Measurements from ENCODE around the gene DRC3. TPM values are rescaled to one million over a fixed set of nuclear protein-coding genes. Genes with fewer than 3 reads are reported as not detected.

The DRC3 gene
- total RNA-seq, 1 donor from 2014 or later: 0.43 TPM

GRCh38 chr17:18040261-18040858, 67.7 kb downstream of the DRC3 start:
- Histone ChIP-seq H3K79me2 (ENCODE audit: insufficient read depth, low read length) (peaks cover 35% of the 10 kb centered on the region), H3K9ac (ENCODE audit: low read length) (peak overlapping the region; percentile 84), H3K36me3 (ENCODE audit: insufficient read depth, low read length) (no peaks in the 10 kb centered on the region), H3K9me3 (ENCODE audit: insufficient read depth, low read depth, low read length) (no peaks in the 10 kb centered on the region), H3K4me1 (ENCODE audit: insufficient read depth, low read length) (peaks cover 15% of the 10 kb centered on the region), H3K4me3 (ENCODE audit: insufficient read depth, low read depth, low read length) (peak overlapping the region; percentile 95), H2AFZ (ENCODE audit: low read depth, low read length) (peak overlapping the region; percentile 94), H3K4me2 (ENCODE audit: low read length) (peak overlapping the region; percentile 93), H4K20me1 (ENCODE audit: insufficient read depth, low read length) (peaks cover 27% of the 10 kb centered on the region), H3K27ac (ENCODE audit: low read depth, low read length) (no peak overlapping the region), H3K27me3 (ENCODE audit: insufficient read depth, low read length) (no peaks in the 10 kb centered on the region)
- peaks cover 2% of the 10 kb centered on the region for H3K36me3 Mint-ChIP-seq (ENCODE audit: low read depth, unreplicated experiment)
- DNase-seq (ENCODE audit: low read depth) (no peak), FAIRE-seq (no peak)
- H3K4me1 Mint-ChIP-seq (ENCODE audit: low read depth, unreplicated experiment): peaks cover 22% of the 10 kb centered on the region
- no peak for TF ChIP-seq EZH2 (IDR thresholded peaks at IDR 0.05; ENCODE audit: insufficient read depth, low read length)
- TF ChIP-seq, protein P1, sequence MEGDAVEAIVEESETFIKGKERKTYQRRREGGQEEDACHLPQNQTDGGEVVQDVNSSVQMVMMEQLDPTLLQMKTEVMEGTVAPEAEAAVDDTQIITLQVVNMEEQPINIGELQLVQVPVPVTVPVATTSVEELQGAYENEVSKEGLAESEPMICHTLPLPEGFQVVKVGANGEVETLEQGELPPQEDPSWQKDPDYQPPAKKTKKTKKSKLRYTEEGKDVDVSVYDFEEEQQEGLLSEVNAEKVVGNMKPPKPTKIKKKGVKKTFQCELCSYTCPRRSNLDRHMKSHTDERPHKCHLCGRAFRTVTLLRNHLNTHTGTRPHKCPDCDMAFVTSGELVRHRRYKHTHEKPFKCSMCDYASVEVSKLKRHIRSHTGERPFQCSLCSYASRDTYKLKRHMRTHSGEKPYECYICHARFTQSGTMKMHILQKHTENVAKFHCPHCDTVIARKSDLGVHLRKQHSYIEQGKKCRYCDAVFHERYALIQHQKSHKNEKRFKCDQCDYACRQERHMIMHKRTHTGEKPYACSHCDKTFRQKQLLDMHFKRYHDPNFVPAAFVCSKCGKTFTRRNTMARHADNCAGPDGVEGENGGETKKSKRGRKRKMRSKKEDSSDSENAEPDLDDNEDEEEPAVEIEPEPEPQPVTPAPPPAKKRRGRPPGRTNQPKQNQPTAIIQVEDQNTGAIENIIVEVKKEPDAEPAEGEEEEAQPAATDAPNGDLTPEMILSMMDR (IDR thresholded peaks at IDR 0.05; ENCODE audit: insufficient read depth, low read depth, low read length): no peak
- no peaks in the 10 kb centered on the region for H3K9me3 Mint-ChIP-seq (ENCODE audit: unreplicated experiment)
- peak overlapping the region; percentile 81 for H3K27ac Mint-ChIP-seq (ENCODE audit: unreplicated experiment)
- H3K27me3 Mint-ChIP-seq (ENCODE audit: low read depth, unreplicated experiment): no peaks in the 10 kb centered on the region
- H3K4me3 Mint-ChIP-seq (ENCODE audit: unreplicated experiment): peak overlapping the region; percentile 93

- Histone ChIP-seq H3K4me2 (ENCODE audit: low read length) (no peak overlapping the region), H2AFZ (ENCODE audit: low read depth, low read length) (no peak overlapping the region), H3K27me3 (ENCODE audit: insufficient read depth, low read length) (no peaks in the 10 kb centered on the region), H3K27ac (ENCODE audit: low read depth, low read length) (no peak overlapping the region), H4K20me1 (ENCODE audit: insufficient read depth, low read length) (peaks cover 27% of the 10 kb centered on the region), H3K9ac (ENCODE audit: low read length) (no peak overlapping the region), H3K4me3 (ENCODE audit: insufficient read depth, low read depth, low read length) (no peak overlapping the region), H3K9me3 (ENCODE audit: insufficient read depth, low read depth, low read length) (no peaks in the 10 kb centered on the region), H3K36me3 (ENCODE audit: insufficient read depth, low read length) (peaks cover 2% of the 10 kb centered on the region), H3K79me2 (ENCODE audit: insufficient read depth, low read length) (peaks cover 35% of the 10 kb centered on the region), H3K4me1 (ENCODE audit: insufficient read depth, low read length) (peaks cover 15% of the 10 kb centered on the region)
- FAIRE-seq: no peak
- peak; percentile 20 for DNase-seq (ENCODE audit: low read depth)
- H3K4me1 Mint-ChIP-seq (ENCODE audit: low read depth, unreplicated experiment): peaks cover 22% of the 10 kb centered on the region
- H3K27ac Mint-ChIP-seq (ENCODE audit: unreplicated experiment): no peak overlapping the region
- no peaks in the 10 kb centered on the region for H3K27me3 Mint-ChIP-seq (ENCODE audit: low read depth, unreplicated experiment)
- TF ChIP-seq, protein P1 (IDR thresholded peaks at IDR 0.05; ENCODE audit: insufficient read depth, low read depth, low read length): no peak
- no peak for TF ChIP-seq EZH2 (IDR thresholded peaks at IDR 0.05; ENCODE audit: insufficient read depth, low read length)
- H3K36me3 Mint-ChIP-seq (ENCODE audit: low read depth, unreplicated experiment): peaks cover 2% of the 10 kb centered on the region
- no peak overlapping the region for H3K4me3 Mint-ChIP-seq (ENCODE audit: unreplicated experiment)
- H3K9me3 Mint-ChIP-seq (ENCODE audit: unreplicated experiment): no peaks in the 10 kb centered on the region
Observed at GRCh38 chr17:18041776-18042175, 69.1 kb downstream of the DRC3 start.

- H3K4me3 Mint-ChIP-seq (ENCODE audit: unreplicated experiment): no peak overlapping the region
- FAIRE-seq: no peak
- no peak overlapping the region for H3K27ac ChIP-seq (ENCODE audit: low read depth, low read length)
- H3K4me1 Mint-ChIP-seq (ENCODE audit: low read depth, unreplicated experiment): peaks cover 19% of the 10 kb centered on the region
- DNase-seq (ENCODE audit: low read depth): no peak
- H3K9me3 ChIP-seq (ENCODE audit: insufficient read depth, low read depth, low read length): no peaks in the 10 kb centered on the region
- H3K4me3 ChIP-seq (ENCODE audit: insufficient read depth, low read depth, low read length): no peak overlapping the region
- no peak overlapping the region for H3K9ac ChIP-seq (ENCODE audit: low read length)
- TF ChIP-seq, protein P1 (IDR thresholded peaks at IDR 0.05; ENCODE audit: insufficient read depth, low read depth, low read length): no peak
- no peak for TF ChIP-seq EZH2 (IDR thresholded peaks at IDR 0.05; ENCODE audit: insufficient read depth, low read length)
- H2AFZ ChIP-seq (ENCODE audit: low read depth, low read length): no peak overlapping the region
- H3K36me3 Mint-ChIP-seq (ENCODE audit: low read depth, unreplicated experiment): peaks cover 3% of the 10 kb centered on the region
- peaks cover 26% of the 10 kb centered on the region for H4K20me1 ChIP-seq (ENCODE audit: insufficient read depth, low read length)
- no peaks in the 10 kb centered on the region for H3K27me3 ChIP-seq (ENCODE audit: insufficient read depth, low read length)
- no peaks in the 10 kb centered on the region for H3K9me3 Mint-ChIP-seq (ENCODE audit: unreplicated experiment)
- no peaks in the 10 kb centered on the region for H3K27me3 Mint-ChIP-seq (ENCODE audit: low read depth, unreplicated experiment)
- peaks cover 7% of the 10 kb centered on the region for H3K36me3 ChIP-seq (ENCODE audit: insufficient read depth, low read length)
- peaks cover 28% of the 10 kb centered on the region for H3K79me2 ChIP-seq (ENCODE audit: insufficient read depth, low read length)
- H3K4me2 ChIP-seq (ENCODE audit: low read length): no peak overlapping the region
- peaks cover 15% of the 10 kb centered on the region for H3K4me1 ChIP-seq (ENCODE audit: insufficient read depth, low read length)
- H3K27ac Mint-ChIP-seq (ENCODE audit: unreplicated experiment): no peak overlapping the region
Observed at GRCh38 chr17:18042983-18043382, 70.3 kb downstream of the DRC3 start.
